SH-SY5Y (cell line): ENCODE measurements around the gene NCOA1.

Experiments used
- GATA2 ChIP-seq: IDR thresholded peaks from 2 replicates; pipeline ENCODE4 v1.6.1; 2011; ENCODE audit warnings: mild to moderate bottlenecking, low read depth, low read length
- GATA3 ChIP-seq: IDR thresholded peaks from 2 replicates; pipeline ENCODE4 v1.6.1; 2011; ENCODE audit warnings: low read depth, mild to moderate bottlenecking, low read length, moderate library complexity

GRCh38 chr2:24507549-24507948 is 16.5 kb downstream of the NCOA1 start:
- TF ChIP-seq GATA2 (no peak), GATA3 (no peak)
